Thyroid gland (tissue), 4 donors: ENCODE measurements around the gene BANK1.

Source experiments
- POLR2A ChIP-seq, 2 donors: fragments of 450-650 bp; IDR thresholded peaks; one replicate each; pipeline ENCODE4 v1.6.1; 2017; ENCODE audit warnings: antibody characterized with exemption in 2 of 2, mild to moderate bottlenecking in 2 of 2, moderate library complexity in 1 of 2
- TF ChIP-seq, protein P1 (sequence below), 6 experiments: fragments of 200-600 bp in 3 of 6; fragments of 450-650 bp in 3 of 6; sonication (generic) in 3 of 6; IDR thresholded peaks; one replicate each; pipeline ENCODE4 v1.5.1; 2016 to 2019; ENCODE audit warnings: antibody characterized with exemption in 6 of 6, mild to moderate bottlenecking in 2 of 6, inconsistent platforms in 1 of 6, moderate library complexity in 1 of 6

GRCh38 chr4:101952985-101953384 is 162.5 kb downstream of the BANK1 start:
- TF ChIP-seq POLR2A (IDR thresholded peaks at IDR 0.05): no peak
- TF ChIP-seq, protein P1, sequence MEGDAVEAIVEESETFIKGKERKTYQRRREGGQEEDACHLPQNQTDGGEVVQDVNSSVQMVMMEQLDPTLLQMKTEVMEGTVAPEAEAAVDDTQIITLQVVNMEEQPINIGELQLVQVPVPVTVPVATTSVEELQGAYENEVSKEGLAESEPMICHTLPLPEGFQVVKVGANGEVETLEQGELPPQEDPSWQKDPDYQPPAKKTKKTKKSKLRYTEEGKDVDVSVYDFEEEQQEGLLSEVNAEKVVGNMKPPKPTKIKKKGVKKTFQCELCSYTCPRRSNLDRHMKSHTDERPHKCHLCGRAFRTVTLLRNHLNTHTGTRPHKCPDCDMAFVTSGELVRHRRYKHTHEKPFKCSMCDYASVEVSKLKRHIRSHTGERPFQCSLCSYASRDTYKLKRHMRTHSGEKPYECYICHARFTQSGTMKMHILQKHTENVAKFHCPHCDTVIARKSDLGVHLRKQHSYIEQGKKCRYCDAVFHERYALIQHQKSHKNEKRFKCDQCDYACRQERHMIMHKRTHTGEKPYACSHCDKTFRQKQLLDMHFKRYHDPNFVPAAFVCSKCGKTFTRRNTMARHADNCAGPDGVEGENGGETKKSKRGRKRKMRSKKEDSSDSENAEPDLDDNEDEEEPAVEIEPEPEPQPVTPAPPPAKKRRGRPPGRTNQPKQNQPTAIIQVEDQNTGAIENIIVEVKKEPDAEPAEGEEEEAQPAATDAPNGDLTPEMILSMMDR (IDR thresholded peaks at IDR 0.05): no peak
